WTC11 (cell line): ENCODE results near the gene CHIT1. TPM values are rescaled to one million over a fixed set of nuclear protein-coding genes. Genes with fewer than 3 reads are reported as not detected.
A peak's percentile ranks its signal among the peaks of the same experiment; 100 is the strongest.

Experiments used
- ATAC-seq: fragments of 200-7000 bp; cut with Tn5 transposase; 2 replicates; pipeline ENCODE4 v1.10.0; 2021; ENCODE audit warnings: mild to moderate bottlenecking, moderate library complexity
- CTCF ChIA-PET: fragments of 300-600 bp; sonication (Branson Sonifier 250); formaldehyde crosslinking; loops from one replicate; lab custom pipeline; 2021; ENCODE audit warnings: antibody characterized with exemption; lab: Charles Lee
- POLR2A ChIA-PET: fragments of 350-600 bp; sonication (Branson Sonifier 250); formaldehyde crosslinking; loops from one replicate; lab custom pipeline; 2021; ENCODE audit warnings: antibody characterized with exemption; lab: Charles Lee
- DNase-seq: peaks from one replicate; pipeline ENCODE4 v3.0.0; 2021; ENCODE audit warnings: low spot score
- H3K27ac Mint-ChIP-seq: 2 replicates; pipeline ENCODE4 v1.8.0; 2021; ENCODE audit warnings: mixed read lengths
- H3K27me3 Mint-ChIP-seq: 2 replicates; pipeline ENCODE4 v1.8.0; 2021; ENCODE audit warnings: low read depth, mild to moderate bottlenecking, moderate library complexity, mixed read lengths
- H3K36me3 Mint-ChIP-seq: 2 replicates; pipeline ENCODE4 v1.8.0; 2021; ENCODE audit warnings: mixed read lengths
- H3K4me1 Mint-ChIP-seq: 2 replicates; pipeline ENCODE4 v1.8.0; 2022; ENCODE audit warnings: mixed read lengths
- H3K4me3 Mint-ChIP-seq: 2 replicates; pipeline ENCODE4 v1.8.0; 2021; ENCODE audit warnings: mild to moderate bottlenecking, moderate library complexity, mixed read lengths
- H3K9me3 Mint-ChIP-seq: 2 replicates; pipeline ENCODE4 v1.8.0; 2021; ENCODE audit warnings: mixed read lengths
- ATF3 ChIP-seq: sonication (generic); formaldehyde crosslinking; conservative IDR thresholded peaks from 2 replicates; pipeline ENCODE4 v1.8.1; 2022; ENCODE audit warnings: mild to moderate bottlenecking, missing genetic modification reagents
- CTCF ChIP-seq: fragments of 200-600 bp; IDR thresholded peaks from 2 replicates; pipeline ENCODE4 v1.8.0; 2022; ENCODE audit warnings: antibody characterized with exemption
- EMX1 ChIP-seq: fragments of 250-450 bp; sonication (Bioruptor Pico); IDR thresholded peaks from 2 replicates; pipeline ENCODE4 v1.8.0; 2021; ENCODE audit warnings: mild to moderate bottlenecking
- FOXP4 ChIP-seq: sonication (generic); formaldehyde crosslinking; IDR thresholded peaks from 2 replicates; pipeline ENCODE4 v1.8.0; 2022; ENCODE audit warnings: mild to moderate bottlenecking, missing genetic modification reagents
- GRHL2 ChIP-seq: fragments of 250-450 bp; sonication (Bioruptor Pico); IDR thresholded peaks from 2 replicates; pipeline ENCODE4 v1.8.0; 2022; ENCODE audit warnings: mild to moderate bottlenecking, moderate library complexity; ENCODE audit not compliant: insufficient replicate concordance, severe bottlenecking
- IRF2 ChIP-seq: sonication (generic); formaldehyde crosslinking; IDR thresholded peaks from 2 replicates; pipeline ENCODE4 v1.8.0; 2022; ENCODE audit warnings: low read depth, missing genetic modification reagents, borderline replicate concordance
- NFYB ChIP-seq: sonication (generic); formaldehyde crosslinking; conservative IDR thresholded peaks from 2 replicates; pipeline ENCODE4 v1.8.0; 2022; ENCODE audit warnings: low read depth, missing genetic modification reagents
- total RNA-seq: library from RNA; stranded (reverse); gene quantifications from 3 replicates; pipeline ENCODE4 v1.2.3, GENCODE V29; 2021
- TF ChIP-seq, protein P1 (sequence below): sonication (generic); formaldehyde crosslinking; IDR thresholded peaks from 2 replicates; pipeline ENCODE4 v1.8.1; 2023; ENCODE audit warnings: mild to moderate bottlenecking, missing genetic modification reagents
- TF ChIP-seq, protein P2 (sequence below): sonication (generic); formaldehyde crosslinking; IDR thresholded peaks from 2 replicates; pipeline ENCODE4 v1.8.0; 2022; ENCODE audit warnings: mild to moderate bottlenecking, missing genetic modification reagents

Gene CHIT1
- total RNA-seq, 1 experiment from 2014 or later: 0.15 TPM

DNA sequence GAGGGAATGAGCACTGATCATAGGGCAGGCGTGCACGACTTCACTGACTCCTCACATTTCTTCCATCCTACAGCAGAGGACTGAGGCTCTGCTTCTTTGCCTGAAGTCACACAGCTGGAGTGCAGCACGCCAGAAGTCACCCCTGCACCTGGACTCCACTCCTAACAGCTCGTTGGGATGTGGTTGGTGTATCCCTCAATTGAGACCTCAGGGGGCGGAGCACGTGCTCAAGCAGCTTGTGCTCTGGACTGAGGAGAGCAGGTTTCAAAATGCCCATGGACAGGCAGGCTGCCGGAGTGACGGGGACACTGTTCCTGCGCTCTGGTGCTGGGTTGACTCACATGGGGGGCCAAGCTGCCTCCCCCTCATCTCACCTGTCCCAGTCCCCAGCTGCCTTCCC lies 13.9 kb downstream of the CHIT1 start:
- H3K4me1 Mint-ChIP-seq: peaks cover 17% of the 10 kb centered on the region

DNA sequence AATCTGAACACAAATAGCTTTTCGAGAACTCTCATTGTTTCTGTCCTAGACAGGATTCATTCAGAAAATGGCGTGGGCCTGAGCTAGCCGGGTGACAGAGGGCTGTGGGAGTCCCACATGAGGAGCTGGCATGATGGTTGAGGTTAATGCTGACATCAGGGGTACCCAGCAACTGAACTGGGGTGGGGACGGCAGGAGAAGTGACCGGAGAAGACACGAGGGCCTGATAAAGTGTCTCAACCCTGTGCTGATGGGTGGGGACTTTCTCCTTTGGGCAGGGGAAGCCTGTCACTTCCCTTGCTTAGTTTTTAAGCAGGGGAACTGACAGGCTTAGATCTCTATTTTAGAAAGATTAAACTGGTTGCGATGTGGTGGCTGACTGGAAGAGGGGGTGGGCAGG lies 14.6 kb downstream of the CHIT1 start:
- POLR2A ChIA-PET: interaction anchor here (2.2 kb wide), 1 partner anchor 97 kb away, joined by 7 read pairs; no protein-coding TSS in a partner anchor
- Mint-ChIP-seq H3K4me3 (no peak overlapping the region), H3K27me3 (peaks cover 6% of the 10 kb centered on the region), H3K9me3 (no peaks in the 10 kb centered on the region), H3K4me1 (peaks cover 17% of the 10 kb centered on the region)
- ATAC-seq: no peak
- CTCF ChIA-PET: interaction anchor here (0.6 to 6.8 kb wide), 27 partner anchors 9 to 189 kb away, joined by 3 to 192 read pairs (median 14); partner anchors contain the start of genes ADORA1, MYBPH, MYOG and PPFIA4
- TF ChIP-seq ATF3 (CRISPR knock-in tag) (no peak), IRF2 (CRISPR knock-in tag) (no peak), FOXP4 (CRISPR knock-in tag) (no peak)
- TF ChIP-seq, protein P1, sequence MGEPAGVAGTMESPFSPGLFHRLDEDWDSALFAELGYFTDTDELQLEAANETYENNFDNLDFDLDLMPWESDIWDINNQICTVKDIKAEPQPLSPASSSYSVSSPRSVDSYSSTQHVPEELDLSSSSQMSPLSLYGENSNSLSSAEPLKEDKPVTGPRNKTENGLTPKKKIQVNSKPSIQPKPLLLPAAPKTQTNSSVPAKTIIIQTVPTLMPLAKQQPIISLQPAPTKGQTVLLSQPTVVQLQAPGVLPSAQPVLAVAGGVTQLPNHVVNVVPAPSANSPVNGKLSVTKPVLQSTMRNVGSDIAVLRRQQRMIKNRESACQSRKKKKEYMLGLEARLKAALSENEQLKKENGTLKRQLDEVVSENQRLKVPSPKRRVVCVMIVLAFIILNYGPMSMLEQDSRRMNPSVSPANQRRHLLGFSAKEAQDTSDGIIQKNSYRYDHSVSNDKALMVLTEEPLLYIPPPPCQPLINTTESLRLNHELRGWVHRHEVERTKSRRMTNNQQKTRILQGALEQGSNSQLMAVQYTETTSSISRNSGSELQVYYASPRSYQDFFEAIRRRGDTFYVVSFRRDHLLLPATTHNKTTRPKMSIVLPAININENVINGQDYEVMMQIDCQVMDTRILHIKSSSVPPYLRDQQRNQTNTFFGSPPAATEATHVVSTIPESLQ (CRISPR knock-in tag): no peak
- TF ChIP-seq, all 79 proteins: peak for 0
- Mint-ChIP-seq H3K27ac (no peak overlapping the region), H3K36me3 (no peaks in the 10 kb centered on the region)
- no peak for DNase-seq

More for the DNA sequence above, 13.9 kb downstream of the CHIT1 start:
- H3K36me3 Mint-ChIP-seq: no peaks in the 10 kb centered on the region
- DNase-seq (peak; percentile 17), ATAC-seq (no peak)
- ChIA-PET CTCF (interaction anchor here (0.5 to 6.8 kb wide), 54 partner anchors 9 to 457 kb away, joined by 3 to 192 read pairs (median 8); partner anchors contain the start of genes ADORA1, CHI3L1, MYBPH and MYOG), POLR2A (interaction anchor here (2.2 kb wide), 1 partner anchor 98 kb away, joined by 7 read pairs; no protein-coding TSS in a partner anchor)
- no peak overlapping the region for H3K4me3 Mint-ChIP-seq
- peaks cover 6% of the 10 kb centered on the region for H3K27me3 Mint-ChIP-seq
- no peak overlapping the region for H3K27ac Mint-ChIP-seq
- TF ChIP-seq, protein P2, sequence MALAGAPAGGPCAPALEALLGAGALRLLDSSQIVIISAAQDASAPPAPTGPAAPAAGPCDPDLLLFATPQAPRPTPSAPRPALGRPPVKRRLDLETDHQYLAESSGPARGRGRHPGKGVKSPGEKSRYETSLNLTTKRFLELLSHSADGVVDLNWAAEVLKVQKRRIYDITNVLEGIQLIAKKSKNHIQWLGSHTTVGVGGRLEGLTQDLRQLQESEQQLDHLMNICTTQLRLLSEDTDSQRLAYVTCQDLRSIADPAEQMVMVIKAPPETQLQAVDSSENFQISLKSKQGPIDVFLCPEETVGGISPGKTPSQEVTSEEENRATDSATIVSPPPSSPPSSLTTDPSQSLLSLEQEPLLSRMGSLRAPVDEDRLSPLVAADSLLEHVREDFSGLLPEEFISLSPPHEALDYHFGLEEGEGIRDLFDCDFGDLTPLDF: no peak
- TF ChIP-seq EMX1 (no peak), GRHL2 (CRISPR knock-in tag) (no peak)
- TF ChIP-seq, all 79 proteins: peak for 0
- H3K9me3 Mint-ChIP-seq: no peaks in the 10 kb centered on the region

DNA sequence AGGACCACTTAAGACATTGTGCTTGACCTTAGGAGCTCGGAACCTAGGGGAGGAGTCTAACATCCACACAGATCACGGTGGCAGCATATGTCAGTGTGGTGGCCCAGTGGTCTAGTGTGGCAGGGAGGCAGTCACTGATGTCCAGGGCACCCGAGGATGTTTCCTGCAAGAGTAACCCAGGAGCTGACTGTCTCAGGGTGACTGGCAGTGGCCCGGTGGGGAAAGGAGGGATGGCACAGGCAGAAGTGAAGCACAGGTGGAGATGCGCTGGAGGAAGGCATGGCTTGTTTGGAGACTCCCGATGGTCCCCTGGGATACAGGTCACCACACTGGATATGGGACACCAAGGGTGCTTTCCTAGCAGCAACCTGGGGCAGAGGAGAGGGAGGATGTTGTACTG lies 16.3 kb downstream of the CHIT1 start:
- Mint-ChIP-seq H3K27me3 (peaks cover 6% of the 10 kb centered on the region), H3K36me3 (no peaks in the 10 kb centered on the region), H3K4me3 (no peak overlapping the region)
- no peak for ATAC-seq
- no peak for TF ChIP-seq NFYB (CRISPR knock-in tag)
- TF ChIP-seq ATF3 (CRISPR knock-in tag): no peak
- no peak for TF ChIP-seq CTCF
- TF ChIP-seq, all 79 proteins: peak for 0
- CTCF ChIA-PET: interaction anchor here (1.9 to 6.7 kb wide), 2 partner anchors 95 to 172 kb away, joined by 12 to 185 read pairs; no protein-coding TSS in a partner anchor
- Mint-ChIP-seq H3K27ac (no peak overlapping the region), H3K4me1 (peaks cover 17% of the 10 kb centered on the region), H3K9me3 (no peaks in the 10 kb centered on the region)
- POLR2A ChIA-PET: no interaction called here
- DNase-seq: no peak
